HG02798 (cell line): ENCODE measurements around the gene PRKG1.
A peak's percentile ranks its signal among the peaks of the same experiment; 100 is the strongest.
"Not testable (repeated sequence)": the region's sequence is repeated elsewhere in the genome, so short reads cannot be mapped to it uniquely, and the experiment has no call there.

Experiments
- ATAC-seq: cut with Tn5 transposase; IDR thresholded peaks from one replicate; pipeline ENCODE4 v1.9.1; 2021; ENCODE audit warnings: mild to moderate bottlenecking; ENCODE audit not compliant: unreplicated experiment, poor library complexity

Gene PRKG1

DNA sequence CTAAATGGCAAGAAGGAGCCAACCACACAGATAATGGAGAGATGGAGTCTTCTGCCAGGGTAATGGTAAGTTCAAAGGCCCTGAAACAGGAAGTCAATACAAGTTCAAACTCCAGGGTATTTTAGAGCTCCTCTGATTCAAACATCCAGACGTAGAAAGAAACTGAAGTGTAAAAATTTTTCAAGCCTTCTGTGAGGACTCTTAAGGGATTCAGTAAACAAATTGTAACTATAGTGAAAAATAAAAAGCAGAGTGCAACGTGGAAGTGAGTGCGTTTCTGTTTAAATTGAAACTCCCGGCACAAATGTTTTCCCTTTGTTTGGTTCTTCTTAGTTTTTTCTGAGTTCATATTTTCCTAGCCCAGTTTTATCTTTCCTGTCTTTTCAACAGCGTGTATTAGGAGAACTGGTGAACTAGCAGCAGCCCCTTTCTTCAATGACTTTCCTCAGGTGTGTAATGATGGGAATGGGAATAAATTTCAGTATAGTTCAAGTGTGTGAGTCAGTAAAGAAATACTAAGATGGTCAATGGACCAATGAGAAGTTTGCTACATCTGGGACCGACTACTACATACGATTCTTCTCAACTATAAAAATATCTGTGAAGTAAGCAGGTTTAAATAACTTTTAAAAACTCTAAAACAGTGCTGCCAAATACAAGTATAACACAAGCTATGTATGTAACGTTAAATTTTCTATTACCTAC, 326.3 kb downstream of the PRKG1 start:
- no peak for ATAC-seq

- no peak for ATAC-seq
Observed at GRCh38 chr10:51403521-51403920, 329.2 kb downstream of the PRKG1 start.

- no peak for ATAC-seq
Observed at GRCh38 chr10:51405580-51406351, 331.5 kb downstream of the PRKG1 start.

DNA sequence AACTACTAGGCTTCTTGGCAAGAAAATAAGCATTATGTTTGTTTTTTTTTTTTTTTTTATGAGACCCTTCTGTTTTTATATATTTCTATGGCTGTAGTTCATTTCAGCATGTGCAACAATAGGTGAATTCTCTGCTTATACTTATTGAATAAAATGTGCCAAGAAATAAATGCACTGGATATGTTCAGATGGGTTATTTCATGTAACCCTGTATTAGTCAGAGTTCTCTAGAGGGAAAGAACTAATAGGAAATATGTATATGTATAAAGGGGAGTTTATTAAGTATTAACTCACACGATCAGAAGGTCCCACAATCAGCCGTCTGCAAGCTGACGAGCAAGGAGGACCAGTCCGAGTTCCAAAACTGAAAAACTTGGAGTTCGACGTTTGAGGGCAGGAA, 332.3 kb downstream of the PRKG1 start:
- ATAC-seq = no peak

GRCh38 chr10:51416494-51416893, 342.2 kb downstream of the PRKG1 start:
- ATAC-seq = no peak

DNA sequence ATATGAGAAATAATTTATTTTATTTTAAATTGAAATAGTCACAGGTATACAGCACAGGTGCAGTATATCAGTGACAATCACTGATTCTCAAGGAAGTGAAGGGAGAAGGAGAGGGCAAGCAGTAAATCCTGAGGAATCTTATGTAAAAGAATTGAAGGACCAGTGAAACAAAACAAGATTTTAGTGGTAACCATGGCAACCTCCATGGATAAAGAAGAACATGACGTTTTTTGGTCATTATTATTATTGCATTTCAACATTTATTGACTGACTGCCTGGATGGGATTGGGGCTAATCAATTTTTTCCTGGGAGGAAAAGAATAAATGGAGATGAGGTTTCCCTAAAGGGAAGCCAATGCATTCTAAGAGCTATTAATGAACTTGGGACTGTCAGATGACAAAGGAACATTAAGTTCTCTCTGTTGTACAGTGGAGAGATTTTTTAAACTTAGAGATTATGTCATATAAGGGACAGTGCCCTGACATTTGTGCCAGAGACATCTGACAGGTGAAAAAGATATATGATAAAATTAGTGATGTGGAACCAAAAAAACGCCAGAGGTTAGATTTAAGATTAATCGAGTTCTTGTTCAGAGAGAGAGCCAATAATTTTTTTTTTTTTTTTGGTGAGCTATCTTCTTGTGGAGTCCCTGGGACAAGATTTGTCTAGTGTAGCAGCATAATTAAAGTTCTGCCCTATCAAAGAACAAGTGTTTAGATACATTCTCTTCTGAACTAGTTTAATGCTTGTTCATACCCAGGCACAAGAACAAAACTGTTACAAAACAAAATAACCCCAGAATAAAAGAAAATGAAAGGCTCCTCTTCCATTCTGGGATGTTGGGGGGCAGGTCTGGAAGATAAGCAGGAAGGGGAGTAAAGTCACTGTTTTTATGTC, 345.2 kb downstream of the PRKG1 start:
- no peak for ATAC-seq

DNA sequence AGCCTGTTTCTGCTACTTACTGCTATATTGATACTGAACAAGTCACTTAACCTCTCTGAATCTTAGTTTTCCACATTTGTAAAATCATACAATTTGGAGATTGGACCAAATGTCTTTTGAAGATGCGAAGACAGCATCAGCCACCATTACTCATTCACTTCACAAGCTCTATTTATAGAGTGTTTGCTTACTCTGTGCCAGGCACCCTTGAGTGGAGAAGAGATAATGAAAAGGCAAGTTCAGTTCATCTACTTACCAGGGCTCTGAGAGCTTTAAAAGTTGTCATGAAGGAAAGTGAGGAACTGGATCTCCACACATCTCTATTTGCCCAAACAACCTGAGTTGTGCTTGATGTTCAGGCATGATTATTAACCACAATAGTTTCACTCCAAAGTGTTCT, 347.6 kb downstream of the PRKG1 start:
- ATAC-seq = no peak

GRCh38 chr10:51422311-51423120, 348.2 kb downstream of the PRKG1 start:
- peak; percentile 82 for ATAC-seq

GRCh38 chr10:51423121-51423452, 348.8 kb downstream of the PRKG1 start:
- ATAC-seq = no peak

DNA sequence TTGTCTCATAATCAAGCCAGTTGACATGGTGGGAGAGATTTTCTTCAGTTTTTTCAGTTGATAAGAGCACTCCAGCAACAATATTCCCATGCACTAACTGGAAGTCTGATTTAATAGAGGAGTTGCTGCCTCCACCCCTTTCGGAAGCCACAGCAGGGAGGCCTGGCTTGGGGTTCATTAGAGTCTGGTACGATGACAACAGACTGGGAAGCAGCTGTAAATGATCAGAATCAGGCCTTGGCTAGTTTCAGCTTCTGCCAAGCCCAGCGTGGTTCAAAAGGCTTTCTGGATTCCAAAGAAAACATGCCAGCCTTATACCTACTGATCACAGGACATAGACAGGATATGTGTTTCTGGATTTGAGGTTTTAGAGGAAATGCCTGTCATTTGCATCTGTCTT, 351.1 kb downstream of the PRKG1 start:
- ATAC-seq = no peak

GRCh38 chr10:51427758-51428157, 353.5 kb downstream of the PRKG1 start:
- no peak for ATAC-seq

DNA sequence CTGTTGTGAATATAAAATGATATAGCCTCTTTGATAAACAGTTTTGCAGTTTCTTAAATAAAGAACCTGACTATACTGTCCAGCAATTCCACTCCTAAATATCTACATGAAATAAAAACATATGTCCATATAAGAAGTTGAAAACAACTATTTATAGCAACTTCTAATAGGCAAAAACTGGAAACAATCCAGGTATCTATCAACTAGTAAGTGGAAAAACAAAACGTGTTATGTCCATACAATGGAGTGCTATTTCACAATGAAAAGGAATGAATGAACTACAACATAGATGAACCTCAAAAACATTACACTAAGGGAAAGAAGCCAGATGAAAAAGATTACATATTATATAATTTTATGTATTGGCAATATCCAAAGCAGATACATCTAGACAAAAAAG, 356.2 kb downstream of the PRKG1 start:
- no peak for ATAC-seq

GRCh38 chr10:51433949-51434475, 359.7 kb downstream of the PRKG1 start:
- ATAC-seq = no peak

GRCh38 chr10:51436805-51437204, 362.5 kb downstream of the PRKG1 start:
- no peak for ATAC-seq

DNA sequence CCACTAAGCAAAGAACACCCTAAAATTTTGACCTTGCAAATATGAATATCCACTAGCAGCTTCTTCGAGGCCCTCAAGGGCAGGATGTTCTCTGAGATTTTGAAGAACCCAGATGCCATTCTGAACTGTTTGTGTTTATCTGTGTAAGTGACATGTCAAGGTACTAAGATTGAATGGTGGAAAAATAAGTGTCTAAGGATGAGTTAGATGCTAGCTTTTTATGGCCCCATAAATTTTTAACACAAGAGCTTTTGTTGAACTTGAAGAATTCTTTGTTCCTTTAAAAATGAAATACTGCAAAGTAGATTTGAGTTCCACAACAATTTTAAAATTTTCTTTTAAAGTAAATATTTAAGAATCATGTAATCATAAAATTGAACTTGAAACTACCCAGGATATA, 365.4 kb downstream of the PRKG1 start:
- no peak for ATAC-seq

DNA sequence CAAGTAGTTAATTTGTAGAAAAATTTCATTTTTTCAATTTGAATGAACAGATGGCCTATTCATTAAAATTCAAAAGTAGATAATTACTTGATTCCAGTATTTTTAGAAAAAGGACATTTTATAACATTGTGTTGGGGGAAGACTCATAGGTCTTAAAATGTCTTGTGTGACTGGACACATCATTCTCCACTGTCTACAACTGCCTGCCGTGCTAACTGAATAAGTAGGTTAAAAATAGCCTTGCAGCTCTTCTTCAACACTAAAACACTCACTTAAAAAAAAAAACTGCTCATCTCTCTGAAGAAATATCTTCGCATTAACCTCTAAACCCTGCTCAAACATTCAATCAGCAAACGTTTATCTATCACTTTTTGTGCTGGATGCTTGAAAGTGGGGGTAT, 371.3 kb downstream of the PRKG1 start:
- no peak for ATAC-seq

GRCh38 chr10:51447119-51447518, 372.8 kb downstream of the PRKG1 start:
- ATAC-seq = no peak

DNA sequence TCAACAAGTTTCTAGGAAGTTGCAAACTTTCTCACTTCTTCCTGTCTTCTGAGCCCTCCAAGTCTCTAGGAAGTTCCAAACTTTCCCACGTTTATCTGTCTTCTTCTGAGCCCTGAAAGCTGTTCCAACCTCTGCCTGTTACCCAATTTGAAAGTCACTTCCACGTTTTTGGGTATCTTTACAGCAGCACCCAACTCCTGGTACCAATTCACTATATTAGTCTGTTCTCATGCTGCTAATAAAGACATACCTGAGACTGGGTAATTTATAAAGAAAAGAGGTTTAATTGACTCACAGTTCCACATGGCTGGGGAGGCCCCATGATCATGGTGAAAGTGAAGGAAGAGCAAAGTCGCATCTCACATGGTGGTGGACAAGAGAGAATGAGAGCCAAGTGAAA, 381.5 kb downstream of the PRKG1 start:
- not testable (repeated sequence) for ATAC-seq

DNA sequence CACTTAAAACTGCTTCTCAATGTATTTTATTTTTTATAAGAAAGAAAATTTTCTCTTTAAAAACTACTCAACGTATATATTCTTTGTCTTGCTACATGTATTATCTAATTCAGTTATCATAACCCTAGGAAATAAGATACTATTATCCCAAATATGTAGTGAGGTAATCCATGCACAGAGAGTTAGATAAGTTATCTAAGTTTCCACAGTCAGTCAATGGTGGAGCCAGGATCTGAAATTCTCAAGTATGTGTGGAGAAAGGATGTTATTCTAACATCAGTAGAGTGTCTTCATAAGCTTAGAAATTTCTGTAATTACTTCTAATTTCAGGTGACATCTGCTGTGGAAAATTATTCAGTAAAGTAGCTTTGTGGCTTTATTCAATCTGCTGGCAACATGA, 385.2 kb downstream of the PRKG1 start:
- ATAC-seq = no peak
